Activated gamma-delta T cell treated with anti-CD3 and anti-CD28 coated beads, Interleukin-2, amount 50 U/mL, for 16 hours (primary cell): Measurements from ENCODE around the gene ZNFX1.
"Not testable (repeated sequence)": the region's sequence is repeated elsewhere in the genome, so short reads cannot be mapped to it uniquely, and the experiment has no call there.

Source experiments
- DNase-seq: peaks from one replicate; pipeline ENCODE4 v3.0.0-alpha.2; 2020; ENCODE audit warnings: low read depth

Gene ZNFX1

DNA sequence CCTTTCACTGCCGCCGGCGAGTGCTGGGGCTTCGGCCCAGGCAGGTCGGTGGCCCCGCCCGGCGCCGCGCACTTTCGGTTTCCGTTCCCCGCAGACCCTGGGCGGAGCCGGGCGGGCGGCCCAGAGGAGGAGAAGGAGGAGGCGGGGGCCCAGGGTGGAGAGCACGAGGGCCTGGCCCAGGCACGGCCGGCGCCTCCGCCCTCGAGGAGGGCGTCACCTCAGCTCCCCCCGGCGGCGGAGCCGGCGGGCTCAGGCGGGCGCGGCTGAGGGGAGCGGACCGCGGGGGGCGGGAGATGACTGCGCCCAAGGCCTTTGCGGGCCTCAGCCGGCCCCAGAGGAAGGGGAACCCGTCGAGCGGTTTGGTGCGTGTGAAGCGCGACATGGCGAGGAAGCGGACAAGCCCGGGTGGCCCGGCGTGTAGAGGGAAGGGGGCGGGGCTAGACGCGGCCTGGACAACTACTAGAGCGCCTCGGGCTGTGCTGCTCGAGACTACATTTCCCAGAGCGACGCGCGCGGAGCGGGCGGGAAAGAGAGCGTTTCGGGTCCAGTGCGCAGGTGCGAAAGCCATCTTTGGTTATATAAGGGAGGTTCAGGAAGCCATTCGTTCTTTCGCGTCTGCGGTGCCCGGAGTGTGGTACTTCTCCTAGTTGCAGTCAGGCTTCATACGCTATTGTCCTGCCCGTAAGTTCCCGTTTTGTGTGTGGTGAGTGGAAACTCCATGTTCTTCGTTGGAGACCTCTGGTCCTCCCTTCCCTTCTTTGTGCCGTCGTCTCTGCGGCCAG is at the start of gene ZNFX1:
TSS of gene ZNFX1 (minus strand) at position 22 of the 782 bp plus-strand sequence. CDS start 2,218 bp downstream, outside the sequence.
- peak; percentile 97 for DNase-seq

- no peak for DNase-seq
These were observed 48.2 kb upstream of the ZNFX1 start for GRCh38 chr20:49326026-49326425.

DNA sequence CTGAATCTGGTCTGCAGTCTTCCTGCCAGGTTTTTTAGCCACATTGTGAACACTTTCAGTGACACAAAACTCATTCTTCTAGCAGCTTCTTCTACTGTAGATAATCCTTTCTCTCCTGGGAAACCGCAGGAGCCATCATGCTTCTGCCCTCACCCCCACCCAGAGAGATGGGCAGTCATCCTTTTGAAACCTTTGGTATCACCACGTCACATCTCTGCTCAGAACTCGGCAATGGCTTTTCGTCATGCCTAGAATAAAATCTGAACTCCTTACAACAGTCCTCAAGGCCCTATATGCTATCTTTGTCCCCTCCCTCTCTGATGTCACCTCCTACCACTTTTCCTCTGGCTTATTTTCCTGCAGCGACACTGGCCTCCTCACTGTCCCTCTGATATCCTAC is 46.4 kb upstream of the ZNFX1 start:
- no peak for DNase-seq

- no peak for DNase-seq
These were observed 45.9 kb upstream of the ZNFX1 start for GRCh38 chr20:49323622-49324238.

- DNase-seq, result no peak
These were observed 42.6 kb upstream of the ZNFX1 start for GRCh38 chr20:49320460-49320859.

DNA sequence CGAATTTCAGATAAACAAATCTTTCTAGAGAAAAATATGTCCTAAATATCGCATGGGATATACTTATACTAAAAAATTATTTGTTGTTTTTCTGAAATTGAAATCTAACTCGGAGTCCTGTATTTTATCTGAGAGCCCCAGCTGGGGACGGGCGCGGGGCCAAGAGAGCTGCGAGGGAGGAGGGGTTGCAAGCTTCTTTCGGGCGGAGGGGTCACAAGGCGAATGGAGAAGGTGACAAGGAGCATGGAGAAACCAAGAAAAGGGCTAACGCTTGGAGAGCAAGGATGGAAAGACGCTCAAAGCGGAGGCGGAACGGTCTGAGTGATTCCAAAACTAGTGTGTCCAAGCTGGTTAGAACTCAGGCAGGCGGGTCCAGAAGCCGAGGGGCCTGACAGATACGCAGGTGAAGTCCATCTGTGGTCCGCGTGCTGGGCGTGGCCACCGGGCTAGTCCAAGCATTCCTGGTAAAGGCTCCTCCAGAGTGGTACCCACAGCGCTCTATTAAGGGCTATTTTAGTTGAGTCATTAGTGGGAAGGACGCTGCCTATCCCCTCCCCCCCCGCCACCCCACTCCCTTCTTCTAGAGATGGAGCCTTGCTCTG is 41.5 kb upstream of the ZNFX1 start:
- no peak for DNase-seq

DNA sequence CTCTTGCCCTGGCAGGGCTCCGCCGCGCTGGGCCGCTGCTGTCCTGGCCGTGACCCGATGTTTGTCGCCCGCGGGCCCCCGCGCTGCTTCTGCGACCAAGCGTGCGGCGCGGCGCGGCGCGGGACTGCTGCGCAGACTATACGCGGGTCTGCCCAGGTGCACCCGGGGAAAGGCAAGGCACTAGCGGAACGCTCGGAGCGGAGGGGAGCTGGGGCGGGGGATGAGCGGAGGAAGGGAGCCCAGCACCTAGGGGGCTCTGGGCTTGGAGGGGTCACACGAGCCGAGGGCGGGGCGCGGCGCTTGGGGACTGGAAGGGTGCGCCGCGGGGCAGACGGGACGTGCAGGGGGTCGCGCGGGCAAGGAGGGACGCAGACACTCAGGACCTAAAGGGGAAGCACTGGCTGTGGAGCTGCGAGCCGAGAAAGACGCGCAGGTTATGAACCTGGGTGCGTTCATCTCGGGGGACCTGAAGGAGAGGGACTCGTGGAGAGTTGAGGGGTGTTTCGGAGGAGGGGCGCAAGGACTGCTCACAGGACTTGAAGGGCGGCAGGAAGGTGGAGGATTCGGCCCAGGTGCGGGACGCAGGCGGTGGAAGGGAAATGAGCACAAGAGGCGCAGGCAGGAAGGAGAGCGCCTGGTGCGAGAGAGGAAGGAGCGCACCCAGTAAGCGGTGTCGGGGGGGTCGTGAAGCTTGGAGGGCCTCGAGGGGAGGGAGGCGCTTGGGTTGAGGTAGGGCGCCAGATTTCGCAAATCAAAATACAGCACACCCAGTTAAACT is 40.8 kb upstream of the ZNFX1 start:
- DNase-seq, result no peak

GRCh38 chr20:49318091-49318429 is 40.2 kb upstream of the ZNFX1 start:
- no peak for DNase-seq

- DNase-seq, result no peak
These were observed 38.8 kb upstream of the ZNFX1 start for GRCh38 chr20:49316704-49317103.

GRCh38 chr20:49315580-49315979 is 37.7 kb upstream of the ZNFX1 start:
- DNase-seq, result no peak

- not testable (repeated sequence) for DNase-seq
These were observed 36.2 kb upstream of the ZNFX1 start for GRCh38 chr20:49314052-49314451.

DNA sequence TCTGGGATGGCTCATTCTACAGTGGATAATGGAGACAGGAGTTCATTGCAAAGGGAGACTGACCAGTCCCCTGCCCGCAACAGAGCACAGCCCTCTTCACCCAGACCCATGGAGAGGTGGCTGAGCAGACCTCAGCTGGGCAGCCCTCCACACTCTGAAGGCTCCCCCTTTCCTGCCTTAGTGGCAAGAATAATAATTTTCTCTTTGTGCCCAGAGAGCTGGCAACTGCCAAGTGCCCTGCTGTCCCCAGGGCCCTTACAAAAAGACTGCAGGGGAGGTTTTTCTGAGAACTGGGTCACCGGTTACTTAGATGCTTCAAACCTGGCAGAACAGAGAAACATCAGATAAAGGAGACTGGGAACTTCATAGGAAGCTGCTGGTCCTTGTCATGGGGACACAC is 35.4 kb upstream of the ZNFX1 start:
- DNase-seq, result no peak

DNA sequence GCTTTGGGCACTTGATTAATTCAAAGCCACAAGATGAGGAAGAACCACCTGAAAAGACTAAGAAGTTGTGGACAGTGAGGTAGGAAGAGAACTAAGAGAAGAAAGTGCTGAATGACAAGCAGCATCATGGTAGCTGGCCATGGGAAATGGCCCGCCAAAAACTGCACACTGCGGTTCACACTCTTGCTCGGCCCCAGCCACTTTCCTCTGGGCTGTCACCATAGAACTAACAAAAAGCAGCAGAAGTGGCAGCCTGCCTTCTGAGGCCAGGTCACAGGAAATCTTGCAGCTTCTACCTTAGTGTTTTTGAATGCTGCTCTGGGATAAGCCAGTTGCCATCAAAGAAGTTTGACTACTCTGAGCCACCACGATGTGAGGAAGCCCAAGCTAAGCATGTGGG is 34.8 kb upstream of the ZNFX1 start:
- DNase-seq, result no peak

GRCh38 chr20:49310705-49311104 is 32.8 kb upstream of the ZNFX1 start:
- no peak for DNase-seq

DNA sequence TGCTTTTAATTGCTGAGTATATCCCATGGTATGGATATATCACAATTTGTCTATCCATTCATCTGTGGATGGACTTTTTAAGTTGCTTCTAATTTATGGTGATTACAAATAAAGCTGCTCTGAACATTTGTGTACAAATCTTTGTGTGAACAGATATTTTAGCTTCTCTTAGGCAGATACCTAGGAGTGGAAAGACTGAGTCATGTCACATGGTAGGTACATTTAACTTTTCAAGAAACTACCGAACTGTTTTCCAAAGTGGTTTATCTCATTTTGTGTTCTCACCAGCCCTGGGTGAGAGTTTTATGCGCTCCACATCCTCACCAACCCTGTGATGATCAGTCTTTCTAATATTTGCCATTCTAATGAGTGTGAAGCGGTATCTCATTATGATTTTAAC is 31.0 kb upstream of the ZNFX1 start:
- DNase-seq, result no peak

DNA sequence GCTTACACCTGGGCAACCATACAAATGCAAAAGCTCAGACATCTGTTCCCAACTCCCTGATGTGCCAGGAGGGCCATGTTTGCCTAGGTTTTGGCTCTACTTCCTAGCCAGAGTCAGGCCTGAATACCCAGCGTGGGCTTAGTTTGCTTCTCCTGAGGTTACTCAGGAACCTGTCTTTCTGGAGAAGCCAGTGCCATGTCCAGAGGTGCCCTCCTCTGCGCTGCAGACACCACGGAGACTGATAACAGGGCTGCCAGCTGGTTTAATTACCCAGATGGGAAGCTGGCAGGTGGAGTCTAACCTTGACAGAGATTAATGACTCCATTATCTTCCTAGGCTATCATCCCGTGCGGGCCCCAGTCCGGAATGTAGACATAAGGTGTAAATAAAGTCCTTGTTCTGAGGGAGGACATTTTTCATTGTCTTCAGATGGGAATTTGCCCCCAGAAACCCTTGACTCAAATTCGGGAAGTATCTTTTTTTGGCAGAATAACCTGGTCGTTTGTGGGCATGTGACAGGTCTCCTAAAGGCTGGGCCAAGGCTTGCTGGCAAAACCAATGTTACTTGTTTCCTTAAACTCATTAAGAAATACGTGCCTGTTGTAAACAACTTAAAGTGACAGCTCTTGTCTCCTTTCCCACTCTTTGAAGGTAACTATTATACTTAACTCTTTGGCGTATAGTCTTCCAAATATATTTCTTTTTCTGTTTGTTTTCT is 29.2 kb upstream of the ZNFX1 start:
- no peak for DNase-seq

- DNase-seq, result no peak
These were observed 25.3 kb upstream of the ZNFX1 start for GRCh38 chr20:49303065-49303552.

- no peak for DNase-seq
These were observed 20.0 kb upstream of the ZNFX1 start for GRCh38 chr20:49297605-49298530.

- DNase-seq, result not testable (repeated sequence)
These were observed 16.3 kb upstream of the ZNFX1 start for GRCh38 chr20:49294002-49294654.

DNA sequence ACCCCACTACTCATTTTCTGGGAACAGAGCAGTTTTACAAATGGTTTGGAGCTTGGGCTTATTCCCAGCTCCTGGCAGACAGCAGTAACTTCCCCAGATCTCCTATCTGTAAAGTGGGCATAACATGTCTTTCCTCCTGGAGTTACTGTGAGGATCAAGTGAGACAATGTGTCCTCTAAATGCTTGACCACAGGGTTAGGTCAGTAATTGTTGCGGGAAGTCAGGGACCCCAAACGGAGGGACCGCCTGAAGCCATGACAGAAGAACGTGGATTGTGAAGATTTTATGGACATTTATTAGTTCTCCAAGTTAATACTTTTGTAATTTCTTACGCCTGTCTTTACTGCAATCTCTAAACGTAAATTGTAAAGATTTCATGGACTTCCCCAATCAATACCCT is 15.3 kb upstream of the ZNFX1 start:
- DNase-seq, result no peak
